KMS-11 (cell line): ENCODE measurements around the gene DIRAS2.

Source experiments
- H2AFZ ChIP-seq: fragments of 200-600 bp; sonication (generic); 2 replicates; pipeline ENCODE4 v1.6.1; 2016; ENCODE audit warnings: antibody characterized with exemption, mixed run types, low read depth
- H3K27ac ChIP-seq: fragments of 200-600 bp; sonication (generic); 2 replicates; pipeline ENCODE4 v1.6.1; 2016; ENCODE audit warnings: mild to moderate bottlenecking, mixed run types
- H3K27me3 ChIP-seq: fragments of 200-600 bp; sonication (generic); 2 replicates; pipeline ENCODE4 v1.6.1; 2017; ENCODE audit warnings: mild to moderate bottlenecking, low read depth, mixed run types, moderate library complexity; ENCODE audit not compliant: insufficient read depth
- H3K36me3 ChIP-seq: fragments of 200-600 bp; sonication (generic); 2 replicates; pipeline ENCODE4 v1.6.1; 2017; ENCODE audit warnings: mild to moderate bottlenecking, mixed run types; ENCODE audit not compliant: insufficient read depth
- H3K4me1 ChIP-seq: fragments of 200-600 bp; sonication (generic); 2 replicates; pipeline ENCODE4 v1.6.1; 2016; ENCODE audit warnings: mild to moderate bottlenecking, low read depth, mixed run types; ENCODE audit not compliant: poor library complexity, severe bottlenecking
- H3K4me2 ChIP-seq: fragments of 200-600 bp; sonication (generic); 2 replicates; pipeline ENCODE4 v1.7.0; 2016; ENCODE audit warnings: mild to moderate bottlenecking, mixed run types
- H3K4me3 ChIP-seq: fragments of 200-600 bp; sonication (generic); IDR thresholded peaks from 2 replicates; pipeline ENCODE4 v1.6.1; 2017; ENCODE audit warnings: low read depth, low read length, mixed read lengths; ENCODE audit not compliant: insufficient read depth
- H3K79me2 ChIP-seq: fragments of 200-600 bp; sonication (generic); 2 replicates; pipeline ENCODE4 v1.6.1; 2016; ENCODE audit warnings: low read depth, mixed run types; ENCODE audit not compliant: insufficient read depth
- H3K9ac ChIP-seq: fragments of 200-600 bp; sonication (generic); 2 replicates; pipeline ENCODE4 v1.6.1; 2016; ENCODE audit warnings: mild to moderate bottlenecking, mixed run types
- H4K20me1 ChIP-seq: fragments of 200-600 bp; sonication (generic); 2 replicates; pipeline ENCODE4 v1.6.1; 2016; ENCODE audit warnings: mild to moderate bottlenecking, mixed run types; ENCODE audit not compliant: insufficient read depth
- CTCF ChIP-seq: fragments of 200-600 bp; sonication (generic); conservative IDR thresholded peaks from 2 replicates; pipeline ENCODE4 v1.6.1; 2017; ENCODE audit warnings: low read depth, mild to moderate bottlenecking, antibody characterized with exemption, low read length, moderate library complexity, mixed read lengths

DIRAS2 gene

GRCh38 chr9:90598191-90598590 is 44.4 kb downstream of the DIRAS2 start:
- H3K27ac ChIP-seq, result no peak overlapping the region
- H3K4me2 ChIP-seq, result no peak overlapping the region
- H3K36me3 ChIP-seq, result no peaks in the 10 kb centered on the region
- H3K9ac ChIP-seq, result no peak overlapping the region
- no peaks in the 10 kb centered on the region for H3K4me1 ChIP-seq
- TF ChIP-seq CTCF, result no peak
- H3K27me3 ChIP-seq, result no peaks in the 10 kb centered on the region
- H4K20me1 ChIP-seq, result no peaks in the 10 kb centered on the region
- H3K79me2 ChIP-seq, result no peaks in the 10 kb centered on the region
- no peak overlapping the region for H2AFZ ChIP-seq
- no peak overlapping the region for H3K4me3 ChIP-seq

- Histone ChIP-seq H3K9ac (no peak overlapping the region), H3K27me3 (no peaks in the 10 kb centered on the region), H3K4me1 (no peaks in the 10 kb centered on the region), H3K79me2 (no peaks in the 10 kb centered on the region), H2AFZ (no peak overlapping the region), H4K20me1 (no peaks in the 10 kb centered on the region), H3K4me3 (no peak overlapping the region), H3K4me2 (no peak overlapping the region), H3K36me3 (no peaks in the 10 kb centered on the region), H3K27ac (no peak overlapping the region)
- TF ChIP-seq CTCF, result no peak
Observed at GRCh38 chr9:90593646-90594045, 49.0 kb downstream of the DIRAS2 start.

GRCh38 chr9:90580576-90580975 is 62.0 kb downstream of the DIRAS2 start:
- no peak overlapping the region for H2AFZ ChIP-seq
- no peaks in the 10 kb centered on the region for H4K20me1 ChIP-seq
- H3K27me3 ChIP-seq, result no peaks in the 10 kb centered on the region
- no peaks in the 10 kb centered on the region for H3K79me2 ChIP-seq
- H3K4me2 ChIP-seq, result no peak overlapping the region
- no peaks in the 10 kb centered on the region for H3K4me1 ChIP-seq
- no peak overlapping the region for H3K4me3 ChIP-seq
- H3K27ac ChIP-seq, result no peak overlapping the region
- H3K36me3 ChIP-seq, result no peaks in the 10 kb centered on the region
- TF ChIP-seq CTCF, result no peak
- no peak overlapping the region for H3K9ac ChIP-seq

- Histone ChIP-seq H3K4me3 (no peak overlapping the region), H3K36me3 (no peaks in the 10 kb centered on the region), H3K27me3 (no peaks in the 10 kb centered on the region), H3K4me1 (no peaks in the 10 kb centered on the region), H3K9ac (no peak overlapping the region), H4K20me1 (no peaks in the 10 kb centered on the region), H3K4me2 (no peak overlapping the region), H3K79me2 (no peaks in the 10 kb centered on the region), H3K27ac (no peak overlapping the region), H2AFZ (no peak overlapping the region)
- no peak for TF ChIP-seq CTCF
Observed at GRCh38 chr9:90579181-90579580, 63.4 kb downstream of the DIRAS2 start.
